ENCODE measurements around the gene KCNJ13.

Gene KCNJ13

DNA sequence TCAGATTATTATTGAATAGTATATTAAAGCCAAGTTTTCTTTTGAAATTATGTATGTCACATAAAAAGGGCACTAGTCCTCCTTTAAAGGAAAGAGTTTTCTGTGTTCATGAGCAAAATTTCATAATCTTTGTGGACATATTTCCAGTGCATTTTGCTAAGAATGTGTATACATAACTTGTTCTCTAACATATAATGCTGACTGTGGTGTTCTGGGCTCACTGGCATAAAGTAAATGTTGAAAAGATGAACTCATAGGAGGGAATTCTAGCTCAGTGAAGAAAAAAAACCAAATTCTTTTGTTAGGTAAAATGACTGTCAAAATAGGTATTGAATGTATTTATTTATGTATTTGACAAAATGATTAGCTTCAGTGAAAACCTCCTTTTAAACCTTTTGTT is 6.2 kb downstream of the KCNJ13 start:
- no peak overlapping the region for H3K27ac ChIP-seq (ENCODE audit: low read depth, low read length, severe bottlenecking)
- H3K4me3 ChIP-seq (ENCODE audit: extremely low read depth, insufficient read depth, low read length, poor library complexity, severe bottlenecking): no peak overlapping the region
- H3K4me1 ChIP-seq (ENCODE audit: control insufficient read depth, insufficient read depth, low read length, poor library complexity, severe bottlenecking): no peaks in the 10 kb centered on the region
- peaks cover 33% of the 10 kb centered on the region for H3K36me3 ChIP-seq (ENCODE audit: control insufficient read depth, insufficient read depth, low read length)
- H3K9me3 ChIP-seq (ENCODE audit: control insufficient read depth, low read length): no peaks in the 10 kb centered on the region

DNA sequence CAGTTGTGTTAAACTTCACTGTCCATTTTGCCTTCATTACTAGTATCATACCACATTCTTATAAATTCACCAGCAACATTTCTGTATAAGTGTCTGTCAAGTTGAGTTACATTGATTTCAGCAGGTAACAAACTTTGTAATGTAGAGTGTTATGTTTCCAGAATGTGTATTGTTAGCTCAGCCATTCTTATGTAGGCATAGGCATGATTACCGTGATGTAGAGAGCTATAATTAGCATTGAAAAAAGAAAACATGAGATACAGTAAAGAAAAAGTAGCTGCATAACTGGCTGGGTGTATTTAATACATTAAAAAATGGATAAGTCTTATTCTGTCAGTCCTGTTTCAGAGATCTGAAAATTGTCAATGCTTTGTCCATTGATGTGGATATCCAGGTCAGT is 8.5 kb downstream of the KCNJ13 start:
- H3K27ac ChIP-seq (ENCODE audit: low read depth, low read length, severe bottlenecking): no peak overlapping the region
- H3K4me3 ChIP-seq (ENCODE audit: extremely low read depth, insufficient read depth, low read length, poor library complexity, severe bottlenecking): no peak overlapping the region
- no peaks in the 10 kb centered on the region for H3K4me1 ChIP-seq (ENCODE audit: control insufficient read depth, insufficient read depth, low read length, poor library complexity, severe bottlenecking)
- no peaks in the 10 kb centered on the region for H3K9me3 ChIP-seq (ENCODE audit: control insufficient read depth, low read length)
- 86 to 100% methylated on average over 1 of the region's 1 CpG for WGBS, 2 experiments (ENCODE audit: insufficient coverage in 2 of 2)
- peaks cover 45% of the 10 kb centered on the region for H3K36me3 ChIP-seq (ENCODE audit: control insufficient read depth, insufficient read depth, low read length)

DNA sequence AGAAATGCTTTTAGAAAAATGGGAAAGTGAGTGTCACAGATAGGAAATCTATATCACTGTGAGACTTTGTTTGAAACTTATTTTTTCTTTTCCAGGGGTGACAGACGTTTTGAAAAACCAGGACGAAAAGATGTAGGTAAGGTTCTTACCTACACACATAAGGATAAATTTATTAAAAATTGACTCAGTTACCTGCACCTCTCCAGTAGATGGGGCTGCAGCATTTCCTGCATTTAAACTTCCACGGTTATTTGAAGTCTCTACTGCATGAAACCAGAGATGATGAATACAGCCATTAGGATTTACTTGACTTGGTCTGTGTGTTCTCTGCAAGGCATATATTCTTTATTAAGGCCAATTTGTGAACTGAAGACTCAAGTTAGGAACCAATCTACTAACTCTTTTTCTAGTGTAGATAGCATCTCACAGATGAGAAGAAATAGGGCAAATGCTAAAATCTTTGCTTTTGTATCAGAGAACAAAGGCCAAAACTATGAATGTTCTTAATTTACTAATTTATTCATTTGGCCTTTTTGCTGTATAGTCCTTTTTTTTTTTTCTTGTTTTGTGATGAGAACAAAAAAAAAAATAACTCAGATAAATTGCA is 15.0 kb downstream of the KCNJ13 start:
- Histone ChIP-seq H3K4me3 (ENCODE audit: extremely low read depth, insufficient read depth, low read length, poor library complexity, severe bottlenecking) (no peak overlapping the region), H3K27ac (ENCODE audit: low read depth, low read length, severe bottlenecking) (no peak overlapping the region), H3K4me1 (ENCODE audit: control insufficient read depth, insufficient read depth, low read length, poor library complexity, severe bottlenecking) (no peaks in the 10 kb centered on the region), H3K9me3 (ENCODE audit: control insufficient read depth, low read length) (no peaks in the 10 kb centered on the region), H3K36me3 (ENCODE audit: control insufficient read depth, insufficient read depth, low read length) (peaks cover 59% of the 10 kb centered on the region)
- WGBS, 2 experiments (ENCODE audit: insufficient coverage in 2 of 2): 80 to 100% methylated on average over 1 of the region's 3 CpGs

DNA sequence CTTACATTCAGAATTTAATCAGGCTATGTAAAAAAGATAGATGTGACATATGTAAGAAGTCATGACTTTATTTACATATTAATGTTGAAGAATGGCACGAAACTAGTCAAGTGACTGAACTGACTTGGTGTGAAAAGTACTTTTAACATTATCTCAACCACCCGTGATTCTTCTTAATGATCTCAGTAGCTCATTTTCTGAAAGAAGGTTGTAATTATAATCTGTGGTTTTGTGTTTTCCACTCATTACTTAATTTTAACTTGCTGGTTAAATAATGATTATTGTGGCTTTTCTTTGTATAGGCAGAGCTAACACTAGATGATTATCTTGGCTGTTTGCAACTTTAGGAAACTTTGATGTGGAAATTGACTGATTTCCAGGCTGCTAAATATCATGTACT is 18.5 kb downstream of the KCNJ13 start:
- H3K27ac ChIP-seq (ENCODE audit: low read depth, low read length, severe bottlenecking): no peak overlapping the region
- peaks cover 35% of the 10 kb centered on the region for H3K36me3 ChIP-seq (ENCODE audit: control insufficient read depth, insufficient read depth, low read length)
- WGBS, 2 experiments (ENCODE audit: insufficient coverage in 2 of 2): no CpG with 5 or more reads among the region's 2 CpGs
- no peaks in the 10 kb centered on the region for H3K9me3 ChIP-seq (ENCODE audit: control insufficient read depth, low read length)
- no peak overlapping the region for H3K4me3 ChIP-seq (ENCODE audit: extremely low read depth, insufficient read depth, low read length, poor library complexity, severe bottlenecking)
- no peaks in the 10 kb centered on the region for H3K4me1 ChIP-seq (ENCODE audit: control insufficient read depth, insufficient read depth, low read length, poor library complexity, severe bottlenecking)

DNA sequence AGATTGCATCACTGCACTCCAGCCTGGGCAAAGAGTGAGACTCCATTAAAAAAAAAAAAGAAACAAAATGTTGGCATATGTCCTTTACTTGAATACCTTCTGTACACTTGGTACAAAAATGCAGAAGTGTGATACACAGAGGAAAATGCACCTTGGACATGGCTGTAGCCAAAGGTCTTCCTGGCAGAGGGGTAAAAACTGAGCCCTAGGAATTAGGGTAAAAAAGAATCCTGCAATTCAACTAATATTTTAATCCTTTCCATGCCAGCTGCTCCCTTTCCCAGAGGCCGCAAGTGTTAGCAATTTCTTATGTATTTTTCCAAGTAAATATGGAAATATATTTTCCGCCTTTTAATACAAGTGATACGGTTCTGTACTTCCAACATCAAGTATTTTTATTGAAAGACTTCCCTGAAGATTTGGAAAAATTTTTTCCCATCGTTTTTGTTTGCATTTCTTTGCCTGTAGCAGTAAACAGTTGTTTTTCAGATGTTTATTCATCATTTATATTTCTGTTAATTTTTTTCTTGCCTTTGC is 26.2 kb downstream of the KCNJ13 start:
- Histone ChIP-seq H3K4me1 (ENCODE audit: control insufficient read depth, insufficient read depth, low read length, poor library complexity, severe bottlenecking) (no peaks in the 10 kb centered on the region), H3K36me3 (ENCODE audit: control insufficient read depth, insufficient read depth, low read length) (peaks cover 49% of the 10 kb centered on the region)
- no CpG with 5 or more reads among the region's 4 CpGs for WGBS, 2 experiments (ENCODE audit: insufficient coverage in 2 of 2)

DNA sequence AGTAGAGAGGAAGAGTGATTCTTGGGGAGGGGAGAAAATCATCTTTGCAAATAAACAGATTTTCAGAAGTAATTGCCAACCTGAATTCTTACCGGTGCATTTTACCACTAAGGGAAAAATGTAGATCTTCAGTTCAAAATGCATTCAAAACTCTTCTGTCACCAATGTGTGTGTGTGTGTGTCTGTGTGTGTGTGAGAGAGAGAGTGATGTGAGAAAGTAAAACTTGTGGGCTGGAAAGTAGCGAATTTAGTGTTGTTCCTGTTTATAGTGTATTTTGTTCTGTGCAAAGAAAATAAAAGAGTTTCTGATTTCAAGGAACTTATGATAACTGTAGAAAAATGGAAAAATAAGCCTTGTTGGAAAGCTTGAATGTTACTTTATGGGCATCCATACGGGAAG is 27.0 kb downstream of the KCNJ13 start:
- 91 to 100% methylated on average over 1 to 2 of the region's 3 CpGs for WGBS, 2 experiments (ENCODE audit: insufficient coverage in 2 of 2)
- Histone ChIP-seq H3K27ac (ENCODE audit: low read depth, low read length, severe bottlenecking) (no peak overlapping the region), H3K4me3 (ENCODE audit: extremely low read depth, insufficient read depth, low read length, poor library complexity, severe bottlenecking) (no peak overlapping the region), H3K9me3 (ENCODE audit: control insufficient read depth, low read length) (no peaks in the 10 kb centered on the region), H3K4me1 (ENCODE audit: control insufficient read depth, insufficient read depth, low read length, poor library complexity, severe bottlenecking) (no peaks in the 10 kb centered on the region), H3K36me3 (ENCODE audit: control insufficient read depth, insufficient read depth, low read length) (peaks cover 56% of the 10 kb centered on the region)

More for the DNA sequence above, 26.2 kb downstream of the KCNJ13 start:
- Histone ChIP-seq H3K27ac (ENCODE audit: low read depth, low read length, severe bottlenecking) (no peak overlapping the region), H3K4me3 (ENCODE audit: extremely low read depth, insufficient read depth, low read length, poor library complexity, severe bottlenecking) (no peak overlapping the region), H3K9me3 (ENCODE audit: control insufficient read depth, low read length) (no peaks in the 10 kb centered on the region)

DNA sequence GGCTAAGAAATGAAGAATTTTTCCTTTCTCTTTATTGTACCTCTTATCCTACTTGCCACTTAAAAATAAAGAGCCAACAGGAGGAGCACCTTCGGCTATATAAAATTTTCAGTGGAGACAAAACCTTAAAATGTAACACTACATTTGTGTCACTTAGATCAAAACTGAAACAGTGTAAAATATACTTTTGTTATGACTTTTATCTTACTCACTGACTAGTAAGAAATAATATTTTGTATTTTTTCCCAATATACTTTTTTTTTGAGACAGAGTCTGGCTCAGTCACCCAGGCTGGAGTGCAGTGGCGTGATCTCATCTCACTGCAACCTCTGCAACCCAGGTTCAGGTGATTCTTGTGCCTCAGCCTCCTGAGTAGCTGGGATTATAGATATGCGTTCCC is 28.3 kb downstream of the KCNJ13 start:
- 100% methylated on average over 2 of the region's 3 CpGs; no CpG with 5 or more reads in 1 of the 2 experiments for WGBS, 2 experiments (ENCODE audit: insufficient coverage in 2 of 2)
- H3K9me3 ChIP-seq (ENCODE audit: control insufficient read depth, low read length): no peaks in the 10 kb centered on the region
- peaks cover 62% of the 10 kb centered on the region for H3K36me3 ChIP-seq (ENCODE audit: control insufficient read depth, insufficient read depth, low read length)
- H3K4me3 ChIP-seq (ENCODE audit: extremely low read depth, insufficient read depth, low read length, poor library complexity, severe bottlenecking): no peak overlapping the region
- no peak overlapping the region for H3K27ac ChIP-seq (ENCODE audit: low read depth, low read length, severe bottlenecking)
- H3K4me1 ChIP-seq (ENCODE audit: control insufficient read depth, insufficient read depth, low read length, poor library complexity, severe bottlenecking): no peaks in the 10 kb centered on the region

DNA sequence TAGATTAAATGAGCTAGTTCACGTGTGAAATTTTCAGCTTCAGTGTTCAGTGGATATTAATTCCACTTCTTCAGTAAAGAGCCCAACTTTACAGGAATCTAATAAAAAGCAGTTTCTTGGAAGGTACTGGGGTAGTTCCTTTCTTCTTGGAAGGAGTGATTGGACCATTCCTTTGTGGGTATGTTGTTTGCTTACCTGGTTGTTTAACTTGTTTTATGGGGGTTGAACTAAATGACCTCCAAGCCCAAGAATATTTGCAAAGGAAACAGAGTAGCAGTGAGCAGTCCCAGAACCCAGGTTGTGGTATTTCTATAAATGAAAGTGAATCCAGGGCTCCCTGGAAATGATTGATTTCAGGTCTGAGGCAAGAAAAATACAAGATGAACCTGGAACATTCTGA is 31.4 kb downstream of the KCNJ13 start:
- Histone ChIP-seq H3K36me3 (ENCODE audit: control insufficient read depth, insufficient read depth, low read length) (peaks cover 42% of the 10 kb centered on the region), H3K4me3 (ENCODE audit: extremely low read depth, insufficient read depth, low read length, poor library complexity, severe bottlenecking) (no peak overlapping the region), H3K9me3 (ENCODE audit: control insufficient read depth, low read length) (no peaks in the 10 kb centered on the region), H3K4me1 (ENCODE audit: control insufficient read depth, insufficient read depth, low read length, poor library complexity, severe bottlenecking) (no peaks in the 10 kb centered on the region), H3K27ac (ENCODE audit: low read depth, low read length, severe bottlenecking) (no peak overlapping the region)
- 100% methylated on average over 1 of the region's 1 CpG; no CpG with 5 or more reads in 1 of the 2 experiments for WGBS, 2 experiments (ENCODE audit: insufficient coverage in 2 of 2)

DNA sequence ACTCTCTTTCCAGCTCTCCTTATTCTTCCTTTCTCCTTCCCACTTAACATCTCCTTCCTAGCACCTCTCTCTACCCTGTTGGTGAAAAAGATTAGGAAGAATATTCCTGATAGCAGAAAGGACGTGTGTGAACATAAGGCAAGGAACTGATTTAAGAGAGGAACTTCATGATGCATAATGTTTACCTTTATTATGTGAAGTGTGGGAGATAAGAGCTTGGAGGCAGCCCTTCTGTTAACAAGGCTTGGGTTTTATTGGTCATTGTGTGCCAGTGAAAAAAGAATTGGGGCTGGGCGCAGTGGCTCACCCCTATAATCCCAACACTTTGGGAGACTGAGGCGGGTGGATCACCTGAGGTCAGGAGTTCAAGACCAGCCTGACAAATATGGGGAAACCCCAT is 34.4 kb downstream of the KCNJ13 start:
- peaks cover 36% of the 10 kb centered on the region for H3K36me3 ChIP-seq (ENCODE audit: control insufficient read depth, insufficient read depth, low read length)
- H3K4me1 ChIP-seq (ENCODE audit: control insufficient read depth, insufficient read depth, low read length, poor library complexity, severe bottlenecking): no peaks in the 10 kb centered on the region
- H3K4me3 ChIP-seq (ENCODE audit: extremely low read depth, insufficient read depth, low read length, poor library complexity, severe bottlenecking): no peak overlapping the region
- WGBS, 2 experiments (ENCODE audit: insufficient coverage in 2 of 2): 100% methylated on average over 1 of the region's 3 CpGs
- no peak overlapping the region for H3K27ac ChIP-seq (ENCODE audit: low read depth, low read length, severe bottlenecking)
- H3K9me3 ChIP-seq (ENCODE audit: control insufficient read depth, low read length): no peaks in the 10 kb centered on the region

DNA sequence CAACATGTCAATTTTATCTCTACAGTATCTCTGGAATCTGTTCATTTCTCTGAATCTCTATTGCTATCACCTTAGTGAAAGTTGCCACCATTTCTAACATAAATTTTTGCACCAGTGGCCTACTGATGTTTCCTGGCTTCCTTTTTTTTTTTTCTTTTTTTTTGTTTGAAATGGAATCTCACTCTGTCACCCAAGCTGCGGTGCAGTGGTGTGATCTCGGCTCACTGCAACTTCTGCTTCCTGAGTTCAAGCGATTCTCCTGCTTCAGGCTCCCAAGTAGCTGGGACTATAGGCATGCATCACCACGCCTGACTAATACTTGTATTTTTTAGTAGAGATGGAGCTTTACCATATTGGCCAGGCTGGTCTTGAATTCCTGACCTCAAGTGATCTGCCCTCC is 35.1 kb downstream of the KCNJ13 start:
- peaks cover 39% of the 10 kb centered on the region for H3K36me3 ChIP-seq (ENCODE audit: control insufficient read depth, insufficient read depth, low read length)
- no peaks in the 10 kb centered on the region for H3K9me3 ChIP-seq (ENCODE audit: control insufficient read depth, low read length)
- WGBS, 2 experiments (ENCODE audit: insufficient coverage in 2 of 2): 83 to 100% methylated on average over 2 to 3 of the region's 4 CpGs
- no peak overlapping the region for H3K4me3 ChIP-seq (ENCODE audit: extremely low read depth, insufficient read depth, low read length, poor library complexity, severe bottlenecking)
- H3K4me1 ChIP-seq (ENCODE audit: control insufficient read depth, insufficient read depth, low read length, poor library complexity, severe bottlenecking): no peaks in the 10 kb centered on the region
- no peak overlapping the region for H3K27ac ChIP-seq (ENCODE audit: low read depth, low read length, severe bottlenecking)

DNA sequence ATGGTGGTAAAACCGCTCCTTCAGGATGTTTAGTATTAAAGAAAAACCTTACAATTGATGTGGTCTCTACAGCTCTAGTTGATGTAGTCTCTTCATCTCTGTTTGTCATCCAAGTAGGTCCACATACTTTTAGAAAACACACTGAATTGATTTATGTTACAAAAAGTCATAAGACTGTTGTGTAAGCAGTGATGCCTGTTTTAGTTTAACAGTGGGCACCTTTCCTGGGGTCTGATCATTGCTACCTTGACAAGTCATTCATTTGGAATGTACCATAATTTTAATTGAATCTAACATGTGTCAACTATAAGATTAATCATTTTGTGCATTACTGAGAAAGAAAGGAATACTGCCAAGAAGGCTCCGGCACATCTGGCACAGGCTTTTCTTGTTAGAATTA is 44.9 kb downstream of the KCNJ13 start:
- Histone ChIP-seq H3K27ac (ENCODE audit: low read depth, low read length, severe bottlenecking) (no peak overlapping the region), H3K4me1 (ENCODE audit: control insufficient read depth, insufficient read depth, low read length, poor library complexity, severe bottlenecking) (no peaks in the 10 kb centered on the region), H3K36me3 (ENCODE audit: control insufficient read depth, insufficient read depth, low read length) (peaks cover 42% of the 10 kb centered on the region), H3K9me3 (ENCODE audit: control insufficient read depth, low read length) (no peaks in the 10 kb centered on the region), H3K4me3 (ENCODE audit: extremely low read depth, insufficient read depth, low read length, poor library complexity, severe bottlenecking) (no peak overlapping the region)
- no CpG with 5 or more reads among the region's 2 CpGs for WGBS, 2 experiments (ENCODE audit: insufficient coverage in 2 of 2)
